ENCODE data around the gene SLC35F3. TPM values are rescaled to one million over a fixed set of nuclear protein-coding genes. Genes with fewer than 3 reads are reported as not detected.

The SLC35F3 gene
- total and polyA plus RNA-seq, 2 experiments from 2014 or later = 1.0 to 3.2 TPM

- Histone ChIP-seq H3K9me2 (ENCODE audit: insufficient read depth) (no peaks in the 10 kb centered on the region), H3K27ac (ENCODE audit: low read depth) (no peak overlapping the region), H3K27me3 (ENCODE audit: insufficient read depth) (no peaks in the 10 kb centered on the region), H3K4me3 (no peak overlapping the region), H3K4me2 (no peak overlapping the region), H3K36me3 (ENCODE audit: insufficient read depth) (no peaks in the 10 kb centered on the region), H3K4me1 (ENCODE audit: insufficient read depth) (no peaks in the 10 kb centered on the region; the same call in 1 of the 2 replicates), H4K20me1 (replicated peaks; ENCODE audit: insufficient read depth) (no peaks in the 10 kb centered on the region), H2AFZ (no peak overlapping the region), H3K79me2 (replicated peaks; ENCODE audit: insufficient read depth) (no peaks in the 10 kb centered on the region), H3F3A (replicated peaks; ENCODE audit: low read depth) (no peaks in the 10 kb centered on the region)
- H3K36me3 Mint-ChIP-seq (ENCODE audit: low read depth) = no peaks in the 10 kb centered on the region
- peaks cover 5% of the 10 kb centered on the region for H3K9me3 Mint-ChIP-seq
- H3K4me3 Mint-ChIP-seq = no peak overlapping the region
- no peak overlapping the region for H3K27ac Mint-ChIP-seq
- peaks cover 12% of the 10 kb centered on the region; the same call in 2 of the 3 replicates for H3K4me1 Mint-ChIP-seq
- no peak for TF ChIP-seq EZH2phosphoT487 (IDR thresholded peaks at IDR 0.05; ENCODE audit: unreplicated experiment)
- TF ChIP-seq EZH2 (IDR thresholded peaks at IDR 0.05; ENCODE audit: low read depth, unreplicated experiment) = no peak
- TF ChIP-seq NANOG (IDR thresholded peaks at IDR 0.05; ENCODE audit: borderline replicate concordance) = no peak
- TF ChIP-seq, protein P1, sequence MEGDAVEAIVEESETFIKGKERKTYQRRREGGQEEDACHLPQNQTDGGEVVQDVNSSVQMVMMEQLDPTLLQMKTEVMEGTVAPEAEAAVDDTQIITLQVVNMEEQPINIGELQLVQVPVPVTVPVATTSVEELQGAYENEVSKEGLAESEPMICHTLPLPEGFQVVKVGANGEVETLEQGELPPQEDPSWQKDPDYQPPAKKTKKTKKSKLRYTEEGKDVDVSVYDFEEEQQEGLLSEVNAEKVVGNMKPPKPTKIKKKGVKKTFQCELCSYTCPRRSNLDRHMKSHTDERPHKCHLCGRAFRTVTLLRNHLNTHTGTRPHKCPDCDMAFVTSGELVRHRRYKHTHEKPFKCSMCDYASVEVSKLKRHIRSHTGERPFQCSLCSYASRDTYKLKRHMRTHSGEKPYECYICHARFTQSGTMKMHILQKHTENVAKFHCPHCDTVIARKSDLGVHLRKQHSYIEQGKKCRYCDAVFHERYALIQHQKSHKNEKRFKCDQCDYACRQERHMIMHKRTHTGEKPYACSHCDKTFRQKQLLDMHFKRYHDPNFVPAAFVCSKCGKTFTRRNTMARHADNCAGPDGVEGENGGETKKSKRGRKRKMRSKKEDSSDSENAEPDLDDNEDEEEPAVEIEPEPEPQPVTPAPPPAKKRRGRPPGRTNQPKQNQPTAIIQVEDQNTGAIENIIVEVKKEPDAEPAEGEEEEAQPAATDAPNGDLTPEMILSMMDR (conservative IDR thresholded peaks at IDR 0.05; ENCODE audit: low read depth in 2 of 2) = no peak
- DNase-seq (ENCODE audit: low spot score) (no peak), ATAC-seq (no peak)
- peaks cover 5% of the 10 kb centered on the region for H3K27me3 Mint-ChIP-seq (ENCODE audit: insufficient read depth, low read depth, poor library complexity)
Observed at GRCh38 chr1:233945979-233946378, 41.5 kb downstream of the SLC35F3 start.

- Histone ChIP-seq H3K9me2 (ENCODE audit: insufficient read depth) (no peaks in the 10 kb centered on the region), H3K4me1 (ENCODE audit: insufficient read depth) (no peaks in the 10 kb centered on the region; the same call in 1 of the 2 replicates), H3K79me2 (replicated peaks; ENCODE audit: insufficient read depth) (no peaks in the 10 kb centered on the region), H3K36me3 (ENCODE audit: insufficient read depth) (no peaks in the 10 kb centered on the region), H3K27me3 (ENCODE audit: insufficient read depth) (no peaks in the 10 kb centered on the region), H2AFZ (no peak overlapping the region), H3K4me3 (no peak overlapping the region), H3K27ac (ENCODE audit: low read depth) (no peak overlapping the region), H4K20me1 (replicated peaks; ENCODE audit: insufficient read depth) (no peaks in the 10 kb centered on the region), H3F3A (replicated peaks; ENCODE audit: low read depth) (no peaks in the 10 kb centered on the region), H3K4me2 (no peak overlapping the region)
- ATAC-seq (no peak), DNase-seq (ENCODE audit: low spot score) (no peak)
- H3K4me1 Mint-ChIP-seq = peaks cover 12% of the 10 kb centered on the region; the same call in 2 of the 3 replicates
- no peak overlapping the region for H3K27ac Mint-ChIP-seq
- no peak overlapping the region for H3K4me3 Mint-ChIP-seq
- peaks cover 7% of the 10 kb centered on the region for H3K36me3 Mint-ChIP-seq (ENCODE audit: low read depth)
- peaks cover 5% of the 10 kb centered on the region for H3K27me3 Mint-ChIP-seq (ENCODE audit: insufficient read depth, low read depth, poor library complexity)
- peaks cover 12% of the 10 kb centered on the region for H3K9me3 Mint-ChIP-seq
- TF ChIP-seq CREB1 (CRISPR knock-in tag; IDR thresholded peaks at IDR 0.05; ENCODE audit: low read depth) = no peak
- TF ChIP-seq EZH2phosphoT487 (IDR thresholded peaks at IDR 0.05; ENCODE audit: unreplicated experiment) = no peak
- no peak for TF ChIP-seq EZH2 (IDR thresholded peaks at IDR 0.05; ENCODE audit: low read depth, unreplicated experiment)
- TF ChIP-seq ZNF331 (CRISPR knock-in tag; IDR thresholded peaks at IDR 0.05; ENCODE audit: low read depth) = no peak
- TF ChIP-seq, protein P1 (conservative IDR thresholded peaks at IDR 0.05; ENCODE audit: low read depth in 2 of 2) = no peak
- no peak for TF ChIP-seq ZNF462 (CRISPR knock-in tag; IDR thresholded peaks at IDR 0.05)
Observed at GRCh38 chr1:233946724-233947123, 42.2 kb downstream of the SLC35F3 start.
